ENCODE results near the gene PTPRCAP. TPM values are rescaled to one million over a fixed set of nuclear protein-coding genes. Genes with fewer than 3 reads are reported as not detected.

The PTPRCAP gene
- total and polyA plus RNA-seq, 2 donors (not counting 1 experiment from before 2014, with no cell fraction given), result 266 to 565 TPM

DNA sequence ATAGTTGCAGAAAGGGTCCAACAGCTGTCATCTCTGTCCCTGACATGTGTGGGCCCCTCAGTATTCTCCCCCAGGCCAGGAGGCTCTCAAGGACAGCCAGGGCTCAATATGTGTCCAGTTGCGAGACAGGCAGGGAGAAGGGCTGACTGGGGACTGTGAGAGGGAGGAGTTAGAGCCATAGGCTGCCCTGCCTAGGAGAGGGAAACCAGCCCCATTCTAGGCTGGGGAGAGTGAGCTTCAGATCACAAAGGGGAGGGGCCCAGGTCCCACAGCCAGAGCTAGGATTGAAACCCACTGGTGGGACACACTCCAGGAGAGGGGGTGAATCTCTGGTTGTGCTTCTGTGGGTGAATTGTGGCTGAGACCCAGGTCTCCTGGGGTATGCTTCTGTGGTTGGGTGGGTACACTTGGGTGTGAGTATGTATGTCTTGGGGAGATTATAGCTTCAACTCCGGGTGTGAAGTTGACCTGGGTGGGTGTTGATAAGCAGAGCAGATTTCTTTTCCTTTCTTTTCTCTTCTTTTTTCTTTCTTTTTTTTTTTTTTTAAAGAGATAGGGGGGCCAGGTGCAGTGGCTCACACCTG lies 24.1 kb downstream of the PTPRCAP start:
- DNase-seq (no peak), ATAC-seq (ENCODE audit: low read depth) (no peak)
- peaks cover 1% of the 10 kb centered on the region for H4K20me1 ChIP-seq (ENCODE audit: control insufficient read depth, insufficient read depth, low read length, poor library complexity, severe bottlenecking)
- H2AFZ ChIP-seq (ENCODE audit: insufficient read depth, low read depth, low read length, poor library complexity, severe bottlenecking), result no peak overlapping the region
- WGBS (ENCODE audit: insufficient coverage), result no CpG with 5 or more reads among the region's 2 CpGs
- Mint-ChIP-seq H3K27ac (peak overlapping the region; percentile 100), H3K4me3 (peak overlapping the region; percentile 91), H3K4me1 (peaks cover 83% of the 10 kb centered on the region), H3K9me3 (ENCODE audit: insufficient read depth) (no peaks in the 10 kb centered on the region), H3K27me3 (no peaks in the 10 kb centered on the region)
- H3K27me3 ChIP-seq (replicated peaks in 1 of 4; ENCODE audit: control extremely low read depth in 1 of 4, control insufficient read depth in 3 of 4, insufficient read depth in 4 of 4, low read length in 3 of 4), result no peaks in the 10 kb centered on the region
- TF ChIP-seq CTCF (IDR thresholded peaks at IDR 0.05) (no peak), EZH2 (IDR thresholded peaks at IDR 0.05; ENCODE audit: borderline replicate concordance, insufficient read depth, low read depth, low read length, poor library complexity, severe bottlenecking) (no peak)
- H3K9ac ChIP-seq (ENCODE audit: low read length), result no peak overlapping the region
- intact Hi-C loops (cut with micrococcal nuclease), result no loop called here
- H3K4me3 ChIP-seq (ENCODE audit: control extremely low read depth in 1 of 5, extremely low read depth in 1 of 5, insufficient read depth in 1 of 5, low read depth in 2 of 5, low read length in 4 of 5), result no peak overlapping the region
- H3K36me3 ChIP-seq (replicated peaks in 1 of 2; ENCODE audit: control extremely low read depth in 1 of 2, control insufficient read depth in 1 of 2, extremely low read depth in 1 of 2, insufficient read depth in 2 of 2, low read length in 1 of 2), result peaks cover 0 to 13% of the 10 kb centered on the region in 2 experiments
- peaks cover 89 to 95% of the 10 kb centered on the region in 2 donors for H3K4me1 ChIP-seq (ENCODE audit: control insufficient read depth in 2 of 2, insufficient read depth in 2 of 2, low read length in 2 of 2)
- ChIA-PET POLR2A (interaction anchor here (0.5 to 4.8 kb wide), 14 partner anchors 10 to 1065 kb away, joined by 3 to 79 read pairs (median 6); partner anchors contain the start of genes CLCF1, CORO1B, PPP1CA and PTPRCAP), CTCF (interaction anchor here (0.8 to 3.8 kb wide), 11 partner anchors 7 to 92 kb away, joined by 3 to 48 read pairs (median 3); partner anchors contain the start of genes PITPNM1, PPP1CA, PTPRCAP and TBC1D10C)
- peak overlapping the region; percentile 89 for H3K4me2 ChIP-seq (replicated peaks; ENCODE audit: low read depth, low read length, poor library complexity, severe bottlenecking)
- H3K79me2 ChIP-seq (ENCODE audit: control insufficient read depth, insufficient read depth, low read length), result peaks cover 24% of the 10 kb centered on the region
- H3K9me3 ChIP-seq (ENCODE audit: control extremely low read depth in 1 of 3, control insufficient read depth in 2 of 3, insufficient read depth in 1 of 3, low read length in 2 of 3), result peaks cover 0 to 2% (median 0%) of the 10 kb centered on the region in 3 donors
- H3K27ac ChIP-seq (ENCODE audit: low read length in 2 of 2), result no peak overlapping the region
